Liver (tissue), 9 donors: ENCODE measurements around the gene PRH2. TPM values are rescaled to one million over a fixed set of nuclear protein-coding genes. Genes with fewer than 3 reads are reported as not detected.

ENCODE experiments used
- DNase-seq: peaks from one replicate; pipeline ENCODE4 v3.0.0-alpha.2; 2017; ENCODE audit warnings: low spot score
- H3K27ac ChIP-seq, 2 donors: one replicate each; pipeline ENCODE4 v1.7.0; 2013; ENCODE audit warnings: inconsistent platforms in 2 of 2, low read length in 2 of 2, control low read depth in 1 of 2, low read depth in 1 of 2, mild to moderate bottlenecking in 1 of 2
- H3K27me3 ChIP-seq, 4 donors: one replicate each; pipeline versions ENCODE4 v1.6.1 to v1.7.0; 2013; ENCODE audit warnings: low read length in 3 of 4, inconsistent platforms in 1 of 4, mild to moderate bottlenecking in 1 of 4, moderate library complexity in 1 of 4; ENCODE audit not compliant: control insufficient read depth in 4 of 4, insufficient read depth in 4 of 4
- H3K36me3 ChIP-seq, 4 donors: one replicate each; pipeline versions ENCODE4 v1.6.1 to v1.7.0; 2013; ENCODE audit warnings: low read length in 3 of 4, mild to moderate bottlenecking in 3 of 4, low read depth in 1 of 4, moderate library complexity in 1 of 4; ENCODE audit not compliant: control insufficient read depth in 4 of 4, insufficient read depth in 3 of 4
- H3K4me1 ChIP-seq, 4 donors: one replicate each; pipeline versions ENCODE4 v1.6.1 to v1.7.0; 2013; ENCODE audit warnings: low read length in 3 of 4, mild to moderate bottlenecking in 3 of 4, moderate library complexity in 1 of 4; ENCODE audit not compliant: control insufficient read depth in 4 of 4, insufficient read depth in 4 of 4
- H3K4me3 ChIP-seq, 3 donors: one replicate each; pipeline versions ENCODE4 v1.6.1 to v1.7.0; 2013; ENCODE audit warnings: low read length in 3 of 3, control low read depth in 1 of 3, low read depth in 1 of 3, mild to moderate bottlenecking in 1 of 3
- H3K9ac ChIP-seq, 2 donors: one replicate each; pipeline ENCODE4 v1.7.0; 2013; ENCODE audit warnings: low read length in 2 of 2, mild to moderate bottlenecking in 2 of 2, moderate library complexity in 2 of 2, control low read depth in 1 of 2, low read depth in 1 of 2
- H3K9me3 ChIP-seq, 4 donors: one replicate each; pipeline versions ENCODE4 v1.6.1 to v1.7.0; 2013; ENCODE audit warnings: low read length in 3 of 4; ENCODE audit not compliant: control insufficient read depth in 4 of 4
- ATF3 ChIP-seq: IDR thresholded peaks from 2 replicates; pipeline ENCODE4 v1.6.1; 2016; ENCODE audit warnings: antibody characterized with exemption
- CTCF ChIP-seq: fragments of 150-350 bp; IDR thresholded peaks from 2 replicates; pipeline ENCODE4 v1.5.1; 2017; ENCODE audit warnings: improper control_type of control experiment, low read depth, low read length; ENCODE audit not compliant: missing input control
- EGR1 ChIP-seq, 2 donors: IDR thresholded peaks; 2 replicates each; pipeline ENCODE4 v1.6.1; 2016 to 2018; ENCODE audit warnings: antibody characterized with exemption in 2 of 2, low read depth in 2 of 2
- FOXA1 ChIP-seq: IDR thresholded peaks from 2 replicates; pipeline ENCODE4 v1.6.1; 2016; ENCODE audit warnings: antibody characterized with exemption
- FOXA2 ChIP-seq: IDR thresholded peaks from 2 replicates; pipeline ENCODE4 v1.6.1; 2016; ENCODE audit warnings: antibody characterized with exemption
- GABPA ChIP-seq, 2 donors: IDR thresholded peaks in 1 of 2; conservative IDR thresholded peaks in 1 of 2; 2 replicates each; pipeline ENCODE4 v1.6.1; 2016; ENCODE audit warnings: antibody characterized with exemption in 2 of 2, mild to moderate bottlenecking in 1 of 2, moderate library complexity in 1 of 2
- HNF4A ChIP-seq, 2 donors: conservative IDR thresholded peaks; 2 replicates each; pipeline ENCODE4 v1.6.1; 2016; ENCODE audit warnings: antibody characterized with exemption in 2 of 2, mild to moderate bottlenecking in 2 of 2
- HNF4G ChIP-seq: IDR thresholded peaks from 2 replicates; pipeline ENCODE4 v1.6.1; 2016; ENCODE audit warnings: antibody characterized with exemption
- JUND ChIP-seq, 2 donors: IDR thresholded peaks; 2 replicates each; pipeline ENCODE4 v1.6.1; 2016; ENCODE audit warnings: antibody characterized with exemption in 2 of 2
- NR2F2 ChIP-seq: IDR thresholded peaks from 2 replicates; pipeline ENCODE4 v1.6.1; 2016; ENCODE audit warnings: antibody characterized with exemption
- RAD21 ChIP-seq, 2 donors: IDR thresholded peaks; 2 replicates each; pipeline ENCODE4 v1.6.1; 2016; ENCODE audit warnings: antibody characterized with exemption in 2 of 2, mild to moderate bottlenecking in 2 of 2
- REST ChIP-seq: IDR thresholded peaks from 2 replicates; pipeline ENCODE4 v1.6.1; 2016; ENCODE audit warnings: antibody characterized with exemption, mild to moderate bottlenecking
- RXRA ChIP-seq, 2 donors: IDR thresholded peaks; 2 replicates each; pipeline ENCODE4 v1.6.1; 2017 to 2018; ENCODE audit warnings: antibody characterized with exemption in 2 of 2, mild to moderate bottlenecking in 1 of 2
- SP1 ChIP-seq: IDR thresholded peaks from 2 replicates; pipeline ENCODE4 v1.6.1; 2018; ENCODE audit warnings: antibody characterized with exemption, mild to moderate bottlenecking
- TAF1 ChIP-seq: conservative IDR thresholded peaks from 2 replicates; pipeline ENCODE4 v1.6.1; 2016; ENCODE audit warnings: antibody characterized with exemption, mild to moderate bottlenecking
- ZBTB33 ChIP-seq: IDR thresholded peaks from 2 replicates; pipeline ENCODE4 v1.6.1; 2016; ENCODE audit warnings: antibody characterized with exemption
- WGBS: extraction: QIAGEN DNeasy Blood & Tissue Kit; methylation state at CpG from one replicate; pipeline ENCODE4 v1.1.7; 2013; 5-methylcytosine and 5-hydroxymethylcytosine counted together
- polyA plus RNA-seq, 2 donors: library from polyadenylated mRNA; stranded (reverse) in 1 of 2; unstranded in 1 of 2; fragments of 200-250 nt in 1 of 2; fragments of >200 nt in 1 of 2; fragmentation: Nextera tagmentation in 1 of 2; extraction: Ambion mirVana in 1 of 2; gene quantifications; one replicate each; pipeline versions ENCODE4 v1.2.1 to v1.2.3, GENCODE V29; 2013 to 2015
- total RNA-seq, 2 donors: library from RNA; depleted of rRNA; stranded (reverse); fragments of >200 nt; gene quantifications; one replicate each; pipeline ENCODE4 v1.2.3, GENCODE V29; 2014
- TF ChIP-seq, protein P1 (sequence below): IDR thresholded peaks from 2 replicates; pipeline ENCODE4 v1.6.1; 2016; ENCODE audit warnings: antibody characterized with exemption
- donor health status: healthy.
- donor health status: healthy.
- donor health status: healthy.
- donor health status: healthy.
- donor health status: healthy.

PRH2 gene
- total and polyA plus RNA-seq, 4 donors = 0.23 to 0.42 (median 0.40) TPM; not detected in 1

DNA sequence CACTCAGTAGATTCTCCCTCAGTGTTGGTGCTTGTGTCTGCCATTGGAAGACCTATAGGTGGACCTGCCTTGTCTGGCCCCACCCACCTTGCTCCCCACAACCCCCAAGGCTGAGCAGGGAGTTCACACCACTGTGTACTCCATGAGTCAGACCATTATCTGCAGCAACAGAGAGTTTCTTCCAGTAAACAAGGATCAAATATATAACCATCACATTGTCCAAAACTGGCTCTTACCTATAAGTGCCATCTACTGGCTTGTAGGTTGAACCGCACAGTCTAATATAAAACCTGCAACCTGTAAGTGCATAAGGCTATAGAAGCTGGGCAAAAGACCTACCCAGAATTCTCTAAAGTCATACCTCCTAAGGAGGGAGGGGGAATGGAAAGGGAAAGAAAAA lies 27.6 kb upstream of the PRH2 start:
- Histone ChIP-seq H3K4me1 (no peaks in the 10 kb centered on the region), H3K9me3 (peaks cover 0 to 13% (median 2%) of the 10 kb centered on the region in 4 donors), H3K9ac (no peak overlapping the region), H3K4me3 (no peak overlapping the region), H3K36me3 (no peaks in the 10 kb centered on the region), H3K27ac (no peak overlapping the region), H3K27me3 (no peaks in the 10 kb centered on the region)
- no peak for DNase-seq
- 96% methylated on average over 1 of the region's 1 CpG for WGBS
- TF ChIP-seq ATF3 (no peak), RAD21 (IDR thresholded peaks at IDR 0.05) (peak; percentile 44 to 74)

GRCh38 chr12:10904686-10905085 lies 24.4 kb upstream of the PRH2 start:
- no peaks in the 10 kb centered on the region for H3K27me3 ChIP-seq
- no peak for DNase-seq
- no peaks in the 10 kb centered on the region for H3K36me3 ChIP-seq
- H3K9me3 ChIP-seq = peaks cover 0 to 13% (median 2%) of the 10 kb centered on the region in 4 donors
- 97% methylated on average over 4 of the region's 4 CpGs for WGBS
- H3K4me1 ChIP-seq = no peaks in the 10 kb centered on the region
- no peak overlapping the region for H3K4me3 ChIP-seq
- H3K27ac ChIP-seq = no peak overlapping the region
- H3K9ac ChIP-seq = no peak overlapping the region
- TF ChIP-seq TAF1 (no peak), NR2F2 (no peak), SP1 (no peak)
- TF ChIP-seq, protein P1, sequence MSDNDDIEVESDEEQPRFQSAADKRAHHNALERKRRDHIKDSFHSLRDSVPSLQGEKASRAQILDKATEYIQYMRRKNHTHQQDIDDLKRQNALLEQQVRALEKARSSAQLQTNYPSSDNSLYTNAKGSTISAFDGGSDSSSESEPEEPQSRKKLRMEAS = no peak

- 96% methylated on average over 1 of the region's 1 CpG for WGBS
- no peak within 1 kb of the TSS for H3K27ac ChIP-seq
Observed at GRCh38 chr12:10909462-10909861, 19.6 kb upstream of the PRH2 start, which contains the start of gene TAS2R13. TSS of gene TAS2R13 (minus strand) at chr12:10909562. CDS start at chr12:10909298, 264 bp downstream.

More at GRCh38 chr12:10909462-10909861, 19.6 kb upstream of the PRH2 start, which contains the start of gene TAS2R13:
- Histone ChIP-seq H3K4me1 (no peaks in the 10 kb centered on the region), H3K9me3 (peaks cover 0 to 6% (median 1%) of the 10 kb centered on the region in 4 donors), H3K36me3 (no peaks in the 10 kb centered on the region), H3K27me3 (no peaks in the 10 kb centered on the region), H3K4me3 (no peak within 1 kb of the TSS), H3K9ac (no peak within 1 kb of the TSS)
- DNase-seq = no peak
- TF ChIP-seq ZBTB33 (no peak), REST (no peak), CTCF (no peak), FOXA2 (no peak), HNF4A (conservative IDR thresholded peaks at IDR 0.05) (no peak), HNF4G (no peak), ATF3 (no peak), TAF1 (no peak), NR2F2 (no peak), GABPA (IDR thresholded peaks at IDR 0.05 in 1 of 2, conservative IDR thresholded peaks at IDR 0.05 in 1 of 2) (no peak), RAD21 (IDR thresholded peaks at IDR 0.05) (no peak), JUND (IDR thresholded peaks at IDR 0.05) (no peak), SP1 (no peak), FOXA1 (no peak), EGR1 (IDR thresholded peaks at IDR 0.05; ENCODE audit: low read depth in 2 of 2) (no peak), RXRA (IDR thresholded peaks at IDR 0.05) (no peak)
- TF ChIP-seq, protein P1 = no peak
